ENCODE results near the gene PDE4D.
A peak's percentile ranks its signal among the peaks of the same experiment; 100 is the strongest.

Gene PDE4D

GRCh38 chr5:59548807-59549357, 344.6 kb downstream of the PDE4D start:
- DNase-seq (ENCODE audit: low spot score): no peak

DNA sequence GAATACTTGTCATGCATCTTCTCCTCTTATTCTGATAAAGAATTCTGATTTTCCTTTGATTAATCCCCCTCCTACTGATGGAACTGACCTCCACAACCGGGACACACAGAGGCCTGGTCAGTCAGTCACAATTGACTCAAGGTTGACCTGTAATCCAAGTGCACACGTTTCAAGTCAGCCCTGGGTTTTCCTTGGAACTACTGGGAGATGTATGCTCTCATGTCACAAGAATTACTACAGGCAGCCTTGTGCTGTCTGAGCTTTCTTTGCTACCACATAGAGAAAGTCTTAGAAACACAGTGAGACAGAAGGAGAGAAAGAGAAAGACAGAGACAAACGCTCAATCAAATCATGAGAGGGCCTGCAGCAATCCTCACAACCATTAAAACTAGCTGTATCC, 345.8 kb downstream of the PDE4D start:
- no peak for DNase-seq (ENCODE audit: low spot score)

DNA sequence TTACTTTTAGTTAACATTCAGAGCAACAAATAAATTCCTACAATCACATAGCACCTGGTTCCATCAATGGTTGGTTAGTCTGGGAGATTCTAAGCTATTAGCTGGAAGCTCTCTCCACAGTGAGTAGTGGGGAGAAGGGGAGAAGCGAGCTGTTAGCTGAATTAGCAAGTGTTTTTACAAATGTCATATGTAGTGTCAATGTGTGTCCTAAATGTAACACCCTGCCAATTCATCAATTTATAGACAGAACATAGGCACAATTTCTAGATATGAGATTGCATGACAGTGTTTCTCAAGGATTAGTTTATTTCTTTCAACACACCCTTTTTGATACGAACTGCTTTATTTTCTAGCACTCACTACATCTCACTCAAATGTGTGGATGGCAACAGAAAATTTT, 349.0 kb downstream of the PDE4D start:
- DNase-seq (ENCODE audit: low spot score): no peak

DNA sequence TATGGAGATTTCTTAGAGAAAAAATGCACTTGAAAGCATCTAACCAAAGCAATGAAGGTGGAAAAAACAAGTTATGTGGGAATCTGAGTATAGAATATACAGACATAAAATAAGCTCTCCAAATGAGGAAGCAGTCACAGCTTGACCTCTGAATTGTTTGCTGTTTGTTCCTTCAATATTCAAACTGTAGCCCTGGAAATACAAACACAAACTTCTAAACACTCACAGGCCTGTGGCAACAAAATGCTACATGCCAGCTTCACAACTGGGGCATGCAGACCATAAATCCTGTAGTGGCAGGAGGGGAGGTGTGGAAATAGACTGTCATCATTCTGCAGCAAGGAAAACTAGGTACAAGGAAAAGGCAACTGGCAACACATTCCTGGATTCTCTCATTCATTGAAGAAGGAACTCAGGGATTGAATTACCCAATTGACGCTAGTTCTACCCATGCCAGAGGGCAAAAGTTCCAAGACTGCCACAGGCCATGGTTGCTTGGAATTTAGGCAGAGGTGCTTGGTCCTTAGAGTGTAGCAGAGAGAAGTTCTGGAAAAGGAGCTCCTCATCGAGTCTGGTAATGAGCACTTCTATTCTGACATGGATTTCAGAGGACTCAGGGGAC, 349.6 kb downstream of the PDE4D start:
- no peak for DNase-seq (ENCODE audit: low spot score)

DNA sequence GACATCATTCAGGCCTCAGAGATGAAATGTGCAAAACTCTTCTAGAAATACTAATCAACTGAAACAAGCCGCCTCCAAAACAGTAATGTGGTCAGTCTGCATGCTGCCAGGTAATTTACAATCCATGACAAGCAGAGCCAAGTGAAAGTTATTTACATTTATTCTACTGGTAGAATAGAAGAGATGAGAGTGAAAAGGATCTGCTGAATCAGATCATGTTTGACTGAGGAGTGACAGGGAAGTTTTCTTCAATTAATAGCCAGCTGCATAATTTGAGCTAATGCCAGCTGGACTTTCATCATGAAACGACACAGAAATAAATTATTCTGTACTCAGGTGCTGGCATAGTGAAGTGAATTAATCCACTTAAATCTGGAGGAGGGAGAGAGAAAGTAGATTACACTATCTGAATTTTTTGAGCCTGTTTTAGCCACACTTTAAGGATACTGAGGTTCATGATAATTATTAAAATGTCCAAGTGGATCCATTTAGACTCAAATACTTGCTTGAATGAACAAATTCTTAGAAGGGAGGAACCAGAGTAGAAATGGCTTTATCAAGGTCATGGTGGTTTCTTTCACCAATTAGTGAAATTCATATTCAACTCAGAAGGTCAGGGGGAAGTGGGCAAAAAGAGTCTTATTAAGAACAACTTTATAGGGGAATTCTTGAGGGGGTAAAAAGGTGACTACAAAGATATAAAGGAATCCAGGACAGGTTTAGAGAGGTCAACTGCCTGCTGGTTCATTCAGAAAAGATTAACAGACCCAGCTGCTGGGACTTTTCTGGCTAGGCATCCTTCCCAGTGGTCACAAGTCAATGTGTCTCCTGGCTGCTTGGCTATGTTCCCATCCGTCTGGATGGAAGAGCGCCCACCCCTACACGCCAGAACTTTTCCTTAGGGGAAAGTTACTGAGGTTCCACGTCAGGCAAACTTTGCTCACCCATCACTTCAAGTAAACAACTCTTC, 350.4 kb downstream of the PDE4D start:
- DNase-seq (ENCODE audit: low spot score): peak; percentile 69

DNA sequence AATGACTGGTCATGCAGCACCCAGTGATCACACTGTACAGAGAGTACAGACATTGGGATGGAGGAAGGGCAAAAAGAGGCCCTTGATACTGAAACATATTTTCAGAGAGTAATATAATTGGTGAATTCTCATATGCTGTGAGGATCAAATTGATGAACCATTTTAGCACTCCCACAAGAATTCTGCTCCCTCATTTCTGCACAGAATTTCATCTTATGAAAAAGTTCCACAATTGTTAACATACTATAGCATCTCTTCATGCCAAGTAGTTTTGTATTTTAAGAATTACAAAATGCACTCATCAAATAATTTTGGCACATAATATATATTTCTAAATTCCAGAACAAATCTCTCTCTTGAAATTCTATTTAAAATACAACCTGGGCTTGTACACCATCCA, 351.2 kb downstream of the PDE4D start:
- no peak for DNase-seq (ENCODE audit: low spot score)

DNA sequence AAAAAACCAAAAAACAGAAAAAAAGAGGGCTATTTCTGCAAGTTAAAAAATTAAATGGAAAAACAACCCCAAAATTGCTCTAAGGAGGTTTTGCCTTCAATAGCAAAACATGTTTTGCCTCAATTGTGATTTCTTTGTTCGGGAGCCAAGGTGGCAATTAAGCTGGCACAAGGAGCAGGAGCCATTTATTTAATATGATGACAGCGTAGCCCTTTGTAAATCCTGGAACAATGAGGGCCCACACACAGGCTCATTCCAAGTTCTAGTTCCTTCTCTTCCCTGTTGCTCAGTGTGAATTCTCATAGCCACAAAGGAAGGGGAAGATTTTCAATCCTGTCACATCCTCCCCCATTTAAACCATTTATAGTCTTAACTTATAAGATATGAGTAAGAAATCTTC, 353.2 kb downstream of the PDE4D start:
- DNase-seq (ENCODE audit: low spot score): peak; percentile 80

GRCh38 chr5:59538750-59539121, 354.8 kb downstream of the PDE4D start:
- no peak for DNase-seq (ENCODE audit: low spot score)

- DNase-seq (ENCODE audit: low spot score): no peak
Observed at GRCh38 chr5:59537961-59538749, 355.4 kb downstream of the PDE4D start.

DNA sequence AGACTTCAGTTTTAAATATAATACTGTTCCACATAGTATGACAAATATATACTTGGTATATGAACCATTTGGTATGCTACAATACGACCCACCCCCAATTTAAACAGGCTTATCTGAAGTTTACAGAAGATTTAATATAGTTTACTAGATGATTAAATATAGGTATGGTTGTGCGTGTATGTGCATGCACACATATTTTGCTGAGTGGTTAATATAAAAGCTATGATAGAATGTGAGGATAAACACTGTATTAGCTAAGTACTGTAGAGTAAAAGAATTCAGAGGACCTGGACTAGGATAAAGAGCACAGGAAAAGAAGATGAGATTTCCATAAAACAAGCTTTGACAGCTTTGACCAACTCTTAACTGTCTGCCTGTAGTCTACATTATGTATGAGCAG, 356.7 kb downstream of the PDE4D start:
- no peak for DNase-seq (ENCODE audit: low spot score)

GRCh38 chr5:59535561-59535960, 358.0 kb downstream of the PDE4D start:
- DNase-seq (ENCODE audit: low spot score): no peak

DNA sequence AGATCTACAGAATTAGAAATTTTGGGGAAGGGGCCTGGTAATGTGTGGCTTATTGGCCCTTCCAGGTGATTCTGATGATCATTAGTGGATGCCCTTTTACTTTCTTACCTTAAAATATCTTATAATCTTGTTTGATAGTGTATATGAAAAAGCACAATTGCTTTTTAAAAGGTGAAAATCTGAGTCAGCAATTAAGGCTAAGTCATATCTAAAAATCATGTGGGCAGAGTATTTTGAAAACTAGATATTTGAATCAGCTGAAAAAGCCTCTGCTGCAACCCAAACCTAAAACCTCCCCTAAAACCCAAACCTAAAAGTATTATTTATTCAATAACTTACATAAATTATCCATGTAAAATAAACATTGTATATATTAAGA, 359.8 kb downstream of the PDE4D start:
- no peak for DNase-seq (ENCODE audit: low spot score)

DNA sequence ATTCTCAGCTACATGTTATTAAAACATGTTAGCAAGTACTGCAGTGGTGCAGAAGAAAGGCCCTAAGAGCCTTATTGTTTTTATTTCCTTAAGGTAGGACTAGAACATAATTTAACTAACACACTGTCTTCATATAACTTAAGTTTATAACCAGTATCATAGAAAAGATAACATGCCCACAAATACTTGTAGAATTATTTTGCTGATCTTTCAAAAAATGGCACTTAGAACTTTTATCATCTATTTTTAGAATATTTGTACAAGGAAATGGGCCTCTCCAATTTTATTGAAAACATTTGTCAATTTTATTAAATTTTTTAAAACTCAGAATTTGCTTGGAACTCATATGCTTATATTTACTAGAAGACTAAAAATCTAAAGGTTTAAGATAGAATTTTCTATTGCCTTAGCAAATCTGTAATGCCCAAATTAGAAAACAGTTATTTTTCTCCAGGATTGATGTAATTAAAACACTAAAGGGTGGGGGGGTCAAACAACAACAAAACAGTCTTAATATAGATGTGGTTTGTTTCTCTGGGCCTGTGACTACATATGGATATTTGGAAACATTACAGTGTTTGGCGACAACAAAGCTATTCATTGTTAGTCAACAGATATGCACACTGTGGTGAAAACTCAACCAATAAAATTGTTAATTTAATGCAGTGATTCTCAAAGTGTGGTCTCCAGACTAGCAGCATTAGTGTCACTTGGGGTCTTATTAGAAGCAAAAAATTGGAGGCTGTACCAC, 360.4 kb downstream of the PDE4D start:
- DNase-seq (ENCODE audit: low spot score): peak; percentile 42

- DNase-seq (ENCODE audit: low spot score): no peak
Observed at GRCh38 chr5:59529239-59529638, 364.3 kb downstream of the PDE4D start.

DNA sequence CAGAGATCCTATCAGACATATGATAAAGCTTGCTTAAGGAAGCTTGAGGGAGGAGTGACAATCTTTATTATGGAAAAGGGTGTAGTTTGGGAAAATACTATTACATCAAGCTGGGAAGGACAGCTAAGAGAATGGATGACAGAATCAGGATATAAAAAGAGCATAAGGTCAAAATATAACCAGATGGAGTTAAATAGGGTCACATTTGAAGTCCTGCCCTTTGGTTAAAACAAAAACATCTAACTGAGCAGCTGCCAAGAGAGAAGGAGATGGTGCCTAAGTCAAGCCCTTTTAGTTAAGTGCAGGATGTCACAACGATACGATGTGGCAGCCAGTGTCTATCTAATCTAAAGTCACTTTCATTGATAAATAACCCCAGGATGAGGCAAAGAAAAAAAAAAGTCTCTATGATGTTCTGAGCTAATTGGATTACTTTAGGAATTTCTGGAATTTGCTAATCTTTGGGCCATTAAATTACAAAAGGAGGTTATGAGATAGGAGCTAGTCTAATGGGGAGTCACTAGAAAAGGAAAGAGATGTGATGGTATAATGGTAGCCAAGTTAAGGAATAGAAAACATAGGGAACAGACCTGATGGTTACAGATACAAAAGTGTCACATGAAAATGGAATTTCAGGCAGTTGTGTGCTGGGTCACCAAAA, 365.2 kb downstream of the PDE4D start:
- DNase-seq (ENCODE audit: low spot score): no peak

DNA sequence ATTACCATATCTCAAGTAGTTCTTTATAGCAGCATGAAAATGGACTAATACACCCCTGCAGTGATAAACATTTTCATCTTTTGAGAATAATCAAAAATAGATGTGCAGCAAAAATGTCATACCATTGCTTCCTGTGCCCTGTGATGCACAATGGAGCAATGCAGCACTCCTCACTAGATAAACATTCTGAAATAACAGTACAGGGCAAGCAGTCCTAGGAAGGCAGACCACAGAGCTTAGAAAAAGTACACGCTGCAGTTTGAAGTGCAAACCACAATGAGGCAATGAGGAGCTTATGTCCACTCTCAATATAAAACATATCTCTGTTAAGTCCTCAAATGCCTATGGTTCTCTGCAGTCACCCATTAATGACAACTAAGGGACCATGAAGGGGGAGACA, 367.6 kb downstream of the PDE4D start:
- no peak for DNase-seq (ENCODE audit: low spot score)

- DNase-seq (ENCODE audit: low spot score): no peak
Observed at GRCh38 chr5:59525311-59525710, 368.2 kb downstream of the PDE4D start.

DNA sequence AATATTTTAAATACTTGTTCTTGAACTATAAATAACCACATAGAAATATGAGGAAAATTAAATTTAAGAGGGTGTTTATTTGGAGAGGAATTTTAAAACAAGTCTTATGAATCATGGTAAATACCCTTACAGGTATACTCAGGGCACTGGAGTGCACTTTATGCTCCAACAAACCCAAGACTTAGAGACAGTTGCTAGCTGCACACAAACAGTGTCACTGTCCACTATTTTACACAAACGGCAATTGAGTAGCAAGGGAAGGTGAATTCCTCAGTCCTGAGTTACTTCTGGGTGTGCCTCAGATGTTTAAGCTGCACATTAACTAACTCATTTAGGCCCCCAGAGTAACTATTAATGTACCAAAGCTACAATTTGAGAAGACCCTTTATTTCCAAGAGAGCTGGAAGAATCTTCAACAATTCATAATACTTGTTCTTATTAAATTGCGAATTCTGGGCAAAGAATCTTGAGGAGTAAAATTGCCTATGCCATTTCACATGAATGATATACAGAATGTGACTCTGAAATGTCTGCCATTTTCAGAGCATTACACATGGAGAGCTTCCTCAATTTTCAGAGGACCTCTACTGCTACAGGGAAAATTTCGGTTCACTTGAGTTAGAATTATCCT, 371.2 kb downstream of the PDE4D start:
- DNase-seq (ENCODE audit: low spot score): no peak

GRCh38 chr5:59521476-59521875, 372.1 kb downstream of the PDE4D start:
- no peak for DNase-seq (ENCODE audit: low spot score)

DNA sequence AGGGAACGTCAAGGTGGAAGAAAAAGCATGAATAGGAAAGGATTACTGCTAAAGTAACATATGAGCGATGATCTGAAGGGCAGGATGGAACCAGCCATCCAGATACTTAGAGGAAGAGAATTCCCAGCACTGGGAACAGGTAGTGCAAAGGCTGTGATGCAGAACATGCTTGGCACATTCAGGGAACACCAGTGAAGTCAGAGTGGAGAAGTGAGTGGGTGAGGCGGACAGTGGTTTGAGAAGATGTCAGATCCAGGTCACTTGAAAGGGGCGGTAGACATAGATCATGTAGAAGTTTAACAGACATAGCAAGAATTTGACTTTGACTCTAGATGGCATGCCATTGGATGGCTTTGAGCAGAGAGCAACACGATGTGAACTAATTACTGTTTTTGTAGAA, 374.2 kb downstream of the PDE4D start:
- no peak for DNase-seq (ENCODE audit: low spot score)

All from globus pallidus (tissue), 1 donor.